Stimulated activated CD4-positive, alpha-beta T cell treated with anti-CD3 and anti-CD28 coated beads, TNF-alpha, amount 100 ng/mL, for 48 hours (primary cell): ENCODE data around the gene C11orf91.
"Not testable (repeated sequence)": the region's sequence is repeated elsewhere in the genome, so short reads cannot be mapped to it uniquely, and the experiment has no call there.

Source experiments
- DNase-seq, 3 donors: peaks; one replicate each; pipeline ENCODE4 v3.0.0-alpha.2; 2020; ENCODE audit warnings: low read depth in 3 of 3

Gene C11orf91

DNA sequence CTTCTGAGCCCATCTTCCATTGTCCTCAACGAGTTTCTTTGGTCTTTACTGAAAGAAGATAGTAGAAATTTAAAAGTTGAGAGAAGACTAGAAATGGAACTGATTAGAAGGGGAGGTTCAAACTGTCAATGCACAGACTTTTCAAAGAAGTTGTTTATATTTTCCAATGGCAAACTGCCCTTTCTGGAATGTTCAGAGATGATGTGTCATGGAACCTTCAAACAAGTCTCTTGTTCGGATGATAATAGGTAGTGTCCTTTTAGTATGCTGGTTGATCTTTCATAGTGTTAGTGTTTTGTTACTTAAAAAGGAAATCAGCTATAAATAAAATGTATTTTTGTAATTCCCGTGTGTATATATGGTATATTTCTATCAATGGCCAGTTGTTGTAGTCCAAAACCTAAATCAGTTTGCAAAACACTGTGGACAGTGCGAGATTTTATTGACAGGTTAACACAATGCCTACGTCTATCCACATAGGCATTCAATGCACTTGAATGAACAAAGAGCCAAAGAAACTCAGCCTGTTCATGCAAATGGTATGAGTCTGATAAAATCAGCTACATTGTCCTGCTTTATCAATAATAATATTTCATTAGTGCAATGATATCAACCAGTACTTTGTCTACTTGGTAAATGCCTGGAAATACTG is 30.9 kb downstream of the C11orf91 start:
- no peak for DNase-seq

DNA sequence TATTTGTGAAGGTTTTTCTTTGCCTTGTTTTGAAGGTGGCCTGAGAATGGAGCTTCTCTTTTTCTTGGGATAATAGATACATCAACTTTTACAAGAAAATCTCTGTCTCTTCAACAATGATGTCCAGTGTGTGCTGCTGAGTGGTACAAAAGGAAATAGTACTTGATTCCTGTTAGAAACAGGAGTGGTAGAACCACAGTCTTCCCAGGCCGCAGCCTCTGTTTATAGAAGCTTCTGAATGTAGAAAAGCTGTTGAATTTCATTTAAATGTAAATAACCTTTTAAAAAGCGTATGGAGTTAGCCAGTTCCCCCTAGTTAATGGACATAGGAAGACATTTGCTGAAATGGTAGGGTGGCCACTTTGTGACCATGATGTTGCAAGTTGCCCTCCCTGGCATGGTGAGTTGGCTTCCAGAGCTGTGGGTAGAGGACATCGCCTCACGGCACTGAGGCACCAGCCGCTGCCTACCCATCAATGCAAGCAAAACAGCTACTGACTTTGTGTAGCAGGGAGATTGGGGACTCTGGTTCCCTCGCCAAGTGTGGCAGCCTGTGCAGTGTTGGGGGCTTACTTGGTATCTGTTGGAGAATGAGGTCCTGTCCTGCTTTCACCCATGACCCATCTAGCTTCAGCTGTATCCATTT is 31.6 kb downstream of the C11orf91 start:
- DNase-seq, result no peak

DNA sequence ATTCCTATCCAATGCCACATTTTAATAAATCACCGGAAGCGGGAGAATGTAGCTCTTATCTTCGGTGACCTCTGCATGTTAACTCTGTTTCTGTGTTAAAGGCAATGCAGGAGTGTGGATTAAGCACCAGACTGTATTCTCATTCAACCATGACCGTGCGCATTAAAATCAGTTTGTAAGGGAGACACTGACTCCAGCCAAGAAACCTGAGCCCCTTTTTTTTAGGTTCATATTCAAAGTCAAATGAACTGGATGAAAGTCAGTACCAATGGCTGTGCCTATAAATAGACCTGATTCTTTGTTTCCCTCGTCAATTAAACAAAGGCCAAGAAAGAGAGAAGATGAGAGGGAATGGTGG is 32.2 kb downstream of the C11orf91 start:
- no peak for DNase-seq

DNA sequence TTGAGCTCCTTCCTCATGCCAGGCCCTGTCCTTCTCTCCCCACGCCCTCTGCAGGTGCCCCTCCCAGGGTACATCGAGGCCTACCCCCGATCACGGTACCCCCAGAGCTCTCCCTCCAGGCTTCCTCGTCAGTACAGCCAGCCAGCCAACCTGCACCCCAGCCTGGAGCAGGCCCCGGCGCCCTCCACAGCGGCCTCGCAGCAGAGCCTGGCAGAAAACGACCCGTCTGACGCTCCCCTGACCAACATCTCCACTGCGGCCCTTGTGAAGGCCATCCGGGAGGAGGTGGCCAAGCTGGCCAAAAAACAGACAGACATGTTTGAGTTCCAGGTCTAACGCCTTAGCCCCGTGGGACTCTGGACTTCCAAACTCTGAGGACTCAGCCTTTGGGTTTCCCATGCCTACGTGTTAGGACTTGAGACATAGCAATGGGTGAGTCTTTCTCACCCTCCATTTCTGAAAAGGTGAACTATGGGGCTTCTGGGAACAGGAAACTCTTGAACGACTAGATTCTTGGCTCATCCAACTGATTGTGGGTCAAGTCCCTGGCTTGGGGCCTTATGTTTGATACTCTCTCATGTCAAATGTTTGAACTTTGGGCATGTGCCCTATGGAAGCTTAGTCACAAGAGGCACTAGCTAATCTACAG is 32.7 kb downstream of the C11orf91 start:
- no peak for DNase-seq

DNA sequence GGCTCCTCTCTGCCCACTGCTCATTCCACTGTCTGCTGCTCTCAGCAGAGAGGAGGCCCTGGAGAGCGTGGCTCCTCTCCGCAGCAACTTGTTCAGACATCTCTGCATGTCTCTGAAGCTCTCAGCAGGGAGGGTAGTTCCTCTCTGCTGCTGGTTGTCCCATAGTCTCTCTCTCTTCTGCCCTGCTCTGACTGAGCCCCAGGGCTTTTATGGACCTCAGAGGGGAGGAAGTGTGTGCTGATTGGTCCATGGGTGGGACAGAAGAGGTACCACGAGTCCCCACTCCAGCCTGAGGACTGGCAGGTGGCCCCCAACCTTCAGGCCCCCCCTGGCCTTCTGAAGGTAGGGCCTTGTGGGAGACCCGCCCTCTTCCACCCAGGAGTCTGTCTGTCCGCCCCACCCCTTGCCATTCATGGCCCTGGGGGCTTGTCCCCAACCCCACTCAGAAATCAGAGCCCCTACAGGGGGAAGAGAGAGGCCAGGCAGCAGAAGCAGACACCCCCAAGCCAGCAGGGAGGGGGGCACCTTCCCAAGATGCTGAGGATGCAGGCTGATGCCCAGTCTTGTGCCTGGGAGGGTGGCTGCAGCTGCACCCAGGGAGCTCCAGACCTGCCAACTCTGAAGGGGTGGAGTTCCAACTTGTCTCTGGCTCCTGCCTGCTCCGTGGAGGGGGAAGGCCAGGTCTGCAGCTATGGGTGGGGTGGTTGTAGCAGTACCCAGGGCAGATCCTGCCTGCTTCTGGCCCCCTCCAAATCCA is 35.1 kb downstream of the C11orf91 start:
- DNase-seq, result no peak

DNA sequence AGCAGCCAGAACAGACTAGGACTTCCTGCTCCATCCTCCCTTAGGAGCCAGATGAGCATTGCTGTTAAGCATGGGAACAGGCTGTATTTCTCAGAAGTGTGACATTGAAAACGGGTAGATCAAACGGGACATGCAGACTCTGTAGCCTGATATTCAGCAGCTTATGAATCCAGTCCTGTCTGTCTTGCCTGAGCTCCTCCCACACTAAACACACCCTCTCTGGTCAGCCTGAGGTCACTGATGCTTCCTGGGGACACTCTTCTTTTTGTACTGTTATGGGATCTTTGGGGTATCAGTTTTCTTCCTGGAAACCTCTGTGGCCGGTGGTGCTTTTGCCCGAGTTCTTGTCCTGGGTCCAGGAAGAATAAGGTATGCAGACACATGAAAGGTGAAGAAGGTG is 35.8 kb downstream of the C11orf91 start:
- DNase-seq, result no peak

DNA sequence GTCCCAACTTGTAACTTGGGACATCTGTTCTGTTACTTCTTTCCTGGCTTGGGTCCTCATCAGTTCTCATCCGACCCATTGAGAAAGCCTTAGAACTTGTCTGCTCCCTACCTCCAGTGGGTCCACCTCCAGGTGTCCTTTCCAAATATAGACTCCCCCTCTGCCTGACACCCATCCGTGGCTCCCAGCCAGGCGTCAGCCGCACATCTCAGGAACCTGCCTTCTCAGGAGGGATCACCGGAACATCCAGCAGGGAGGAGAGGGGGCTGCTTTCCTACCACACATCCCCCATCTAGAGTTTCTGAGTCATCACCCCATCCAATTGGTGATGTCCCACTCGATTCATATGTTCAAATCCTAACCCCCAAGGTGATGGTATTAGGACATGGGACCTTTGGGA is 36.5 kb downstream of the C11orf91 start:
- DNase-seq, result no peak

DNA sequence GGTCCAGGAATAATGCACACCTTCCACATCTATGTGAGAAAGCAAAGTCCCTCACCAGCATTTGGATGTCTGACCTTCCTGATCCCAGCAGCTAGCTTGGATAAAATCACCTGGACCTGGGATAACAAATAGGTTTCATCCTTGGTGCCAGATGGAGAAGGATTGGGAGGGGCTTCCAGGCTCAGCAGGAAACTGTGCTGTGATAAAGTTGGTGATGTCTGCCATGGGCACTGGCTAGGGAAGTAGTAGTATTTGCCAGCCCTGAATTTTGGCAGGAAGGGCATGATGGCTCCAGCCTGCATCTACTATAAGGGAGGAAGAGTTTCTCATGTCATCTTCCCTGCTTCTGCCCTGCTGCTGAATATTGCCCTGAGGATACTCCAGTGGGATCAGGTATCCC is 37.5 kb downstream of the C11orf91 start:
- no peak for DNase-seq

DNA sequence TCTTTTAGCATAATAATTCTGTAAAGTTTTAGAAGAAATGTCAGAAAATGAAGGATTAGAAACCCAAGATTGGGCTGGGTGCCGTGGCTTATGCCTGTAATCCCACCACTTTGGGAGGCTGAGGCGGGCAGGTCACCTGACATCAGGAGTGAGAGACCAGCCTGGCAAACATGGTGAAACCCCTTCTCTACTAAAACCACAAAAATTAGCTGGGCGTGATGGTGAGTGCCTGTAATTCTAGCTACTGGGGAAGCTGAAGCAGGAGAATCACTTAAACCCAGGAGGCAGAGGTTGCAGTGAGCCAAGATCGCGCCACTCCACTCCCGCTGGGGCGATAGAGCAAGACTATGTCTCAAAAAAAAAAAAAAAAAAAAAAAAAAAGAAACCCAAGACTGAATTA is 39.1 kb downstream of the C11orf91 start:
- not testable (repeated sequence) for DNase-seq

DNA sequence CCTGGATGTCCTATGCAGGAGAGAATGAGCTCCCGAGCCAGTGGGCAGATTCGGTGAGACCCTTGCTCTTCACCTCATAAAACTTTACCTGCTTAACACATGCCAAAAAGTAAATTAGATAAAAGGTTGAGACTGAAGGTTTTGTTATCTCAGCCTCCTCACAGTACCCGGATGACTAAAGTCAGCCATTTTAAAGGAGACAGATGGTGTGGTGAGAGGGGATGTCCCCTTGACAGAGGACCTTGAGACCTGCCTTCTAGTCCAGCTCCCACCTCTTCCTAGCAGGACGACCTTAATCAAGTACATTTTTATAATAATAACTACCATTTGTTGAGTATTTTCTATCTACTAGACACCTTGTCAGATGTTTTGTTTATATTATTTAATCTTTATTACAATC is 39.7 kb downstream of the C11orf91 start:
- DNase-seq, result no peak

DNA sequence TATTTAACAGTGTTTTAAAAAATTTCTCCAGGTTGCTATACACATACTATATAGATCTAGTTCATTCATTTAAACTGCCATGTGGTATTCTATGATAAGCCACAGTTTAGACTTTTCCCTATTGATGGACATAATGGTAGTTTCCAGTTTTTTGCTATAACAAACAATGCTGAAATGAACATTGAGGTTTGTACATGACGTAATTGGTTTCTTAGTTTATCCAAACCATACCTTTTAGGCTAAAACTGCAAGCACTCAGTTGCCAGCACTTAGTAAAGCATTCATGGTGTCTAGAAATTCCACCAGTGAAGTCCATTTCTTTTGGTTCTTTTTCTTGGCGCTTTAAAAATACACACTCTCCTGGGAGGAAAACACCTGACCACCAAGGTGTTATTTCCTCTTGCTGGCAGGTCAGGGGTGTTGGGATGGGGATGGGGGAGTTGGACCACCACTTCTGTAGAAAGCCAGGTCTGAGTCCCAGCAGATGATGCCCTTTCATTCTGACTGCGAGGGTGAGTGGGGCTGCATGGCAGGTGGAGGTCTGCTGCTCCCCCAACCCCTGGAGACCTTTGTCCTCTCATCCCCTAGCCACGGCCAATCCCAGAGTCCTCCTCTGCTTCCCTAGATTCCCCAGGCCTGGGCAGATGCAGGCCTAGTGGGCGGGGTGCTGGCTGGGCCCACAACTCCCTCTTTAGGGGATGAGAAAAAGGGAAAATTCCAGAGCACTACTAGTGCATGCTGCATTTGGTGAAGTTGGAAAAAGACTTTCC is 41.1 kb downstream of the C11orf91 start:
- DNase-seq, result no peak

DNA sequence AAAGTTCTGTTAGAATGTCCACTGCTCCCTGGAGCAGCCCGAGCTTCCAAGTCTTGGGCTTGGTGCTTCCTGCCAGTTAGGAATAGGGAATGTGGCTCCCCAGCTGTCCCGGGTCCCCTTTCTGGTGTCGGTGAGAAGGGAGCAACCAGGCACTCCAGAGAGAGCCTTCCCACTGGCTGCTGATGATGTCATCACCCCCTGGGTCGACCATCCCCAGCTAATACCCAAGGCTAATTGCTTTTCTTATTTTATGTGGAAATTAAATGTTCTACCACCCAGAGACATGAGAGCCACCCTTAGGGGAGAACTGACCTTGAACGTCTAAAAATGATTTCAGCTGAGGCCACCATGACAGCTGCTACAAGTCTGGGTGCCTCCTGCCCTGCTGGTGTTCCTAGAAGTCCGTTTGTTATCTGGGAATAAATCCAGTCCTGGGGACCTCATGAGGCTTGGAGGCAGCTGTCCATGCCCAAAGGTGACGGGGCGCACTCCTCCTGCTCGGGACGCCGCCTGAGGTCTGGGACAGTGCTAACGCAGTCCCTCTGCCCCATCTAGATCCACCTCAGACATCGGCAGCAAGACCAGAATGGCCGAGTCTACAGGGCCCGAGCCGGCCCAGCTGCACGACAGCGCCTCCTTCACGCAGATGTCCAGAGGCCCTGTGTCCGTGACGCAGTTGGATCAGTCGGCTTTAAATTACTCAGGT is 42.3 kb downstream of the C11orf91 start:
- no peak for DNase-seq

DNA sequence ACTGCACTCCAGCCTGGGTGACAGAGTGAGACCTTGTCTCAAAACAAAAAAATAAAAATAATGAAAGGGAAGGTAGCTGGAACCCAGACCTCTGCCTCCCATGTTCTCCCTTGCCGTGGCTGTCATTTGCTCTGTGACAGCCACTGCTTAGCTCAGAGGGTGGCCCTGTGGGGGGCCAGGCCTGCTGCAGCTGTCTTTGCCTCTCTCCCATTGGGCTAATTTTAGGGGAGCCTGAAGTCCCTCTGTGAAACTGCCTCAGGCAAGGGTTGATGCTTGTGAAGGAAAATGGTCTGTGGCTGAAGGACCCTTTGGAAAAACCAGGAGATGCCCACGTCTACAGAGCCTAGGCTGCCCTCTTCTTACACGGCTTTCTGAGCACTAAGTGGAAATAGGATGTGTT is 42.9 kb downstream of the C11orf91 start:
- no peak for DNase-seq

DNA sequence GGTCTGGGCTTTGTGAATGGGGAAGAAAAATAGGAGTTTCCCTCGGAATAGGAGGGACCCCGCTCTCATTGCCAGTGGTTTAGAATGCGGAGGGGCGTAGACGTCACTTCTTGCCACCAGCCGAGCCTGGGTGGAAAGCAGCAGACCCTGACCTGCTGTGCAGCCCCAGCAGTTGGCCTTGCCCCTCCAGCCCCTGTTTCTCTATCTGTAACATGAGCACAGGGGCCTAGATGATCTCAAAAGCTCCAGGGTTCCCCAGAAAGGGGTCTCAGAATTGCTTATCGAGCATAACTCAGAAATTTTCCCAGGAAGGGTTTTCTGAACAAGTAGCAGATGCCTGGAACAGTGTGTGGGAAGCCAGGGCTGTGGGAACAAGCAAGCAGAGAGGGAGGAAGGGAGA is 43.9 kb downstream of the C11orf91 start:
- DNase-seq, result no peak

DNA sequence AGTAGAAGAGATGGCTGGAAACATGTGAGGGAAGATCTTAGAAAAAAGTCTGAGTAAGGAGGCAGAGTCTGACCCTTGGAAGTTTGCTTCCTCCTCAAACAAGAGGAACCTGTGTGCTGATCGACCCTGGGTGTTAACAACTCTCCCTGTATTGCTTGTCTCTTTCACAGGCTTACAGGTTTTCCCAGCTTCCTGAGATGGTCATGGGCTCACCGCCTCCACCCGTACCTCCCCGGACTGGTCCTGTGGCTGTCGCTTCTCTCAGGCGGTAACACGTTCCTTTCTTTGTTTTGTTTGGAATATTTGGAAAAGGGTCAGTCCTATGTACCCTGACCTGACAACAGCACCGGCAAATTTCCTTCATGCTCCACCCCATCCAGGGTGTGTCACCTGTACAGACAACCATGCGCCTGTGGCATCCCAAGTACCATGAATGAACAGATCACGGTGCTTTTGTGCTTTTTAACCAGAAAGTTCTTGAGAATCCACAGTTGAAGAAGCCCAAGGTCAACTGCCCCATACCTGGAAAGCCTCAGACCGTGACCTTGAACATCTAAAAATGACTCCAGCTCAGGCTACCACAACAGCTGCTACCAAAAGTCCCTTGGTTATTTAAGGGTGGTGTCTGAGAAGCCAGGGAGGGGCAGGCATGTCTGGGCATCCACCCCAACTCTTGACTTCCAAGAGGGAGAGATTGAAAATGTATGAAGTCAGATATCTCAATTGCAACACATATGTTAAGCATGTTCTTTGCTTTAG is 44.6 kb downstream of the C11orf91 start:
- DNase-seq, result no peak

DNA sequence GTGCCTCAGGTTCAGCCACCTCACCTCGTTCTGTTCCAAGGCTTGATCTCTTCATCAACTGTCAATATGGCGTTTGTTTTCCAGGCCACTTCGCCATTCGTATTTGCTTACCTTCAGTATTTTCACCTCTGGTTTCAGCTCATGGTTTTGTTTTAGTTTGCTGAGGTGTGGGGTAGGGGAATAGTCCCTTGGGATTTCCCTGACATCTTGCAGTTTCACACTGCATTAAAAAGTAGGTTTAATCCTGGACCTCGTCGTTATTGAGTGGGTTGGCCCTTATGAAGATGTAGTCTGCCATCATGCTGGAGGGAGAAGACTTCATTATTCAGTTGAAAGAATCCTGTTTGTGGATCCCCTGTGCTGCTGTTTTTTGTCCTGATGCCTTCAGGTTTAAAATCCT is 46.0 kb downstream of the C11orf91 start:
- no peak for DNase-seq

DNA sequence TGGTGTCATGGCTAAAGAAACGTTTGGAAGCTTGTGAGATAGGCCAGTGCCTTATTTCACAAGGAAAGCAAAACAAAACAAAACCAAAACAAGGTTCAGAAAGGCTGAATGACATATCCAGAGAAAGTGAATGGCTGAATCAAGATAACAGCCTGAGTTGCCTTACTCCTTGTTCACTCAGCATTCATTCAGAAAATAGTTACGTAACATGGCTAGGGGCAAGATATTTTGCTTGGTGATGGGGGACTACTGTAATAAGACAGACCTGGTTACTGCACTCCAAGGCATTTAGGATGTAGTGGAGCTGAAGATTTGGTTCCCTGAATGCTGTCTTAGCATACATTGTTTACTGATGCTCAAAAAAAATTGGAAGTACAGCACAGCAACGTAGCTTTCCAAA is 47.7 kb downstream of the C11orf91 start:
- DNase-seq, result no peak

DNA sequence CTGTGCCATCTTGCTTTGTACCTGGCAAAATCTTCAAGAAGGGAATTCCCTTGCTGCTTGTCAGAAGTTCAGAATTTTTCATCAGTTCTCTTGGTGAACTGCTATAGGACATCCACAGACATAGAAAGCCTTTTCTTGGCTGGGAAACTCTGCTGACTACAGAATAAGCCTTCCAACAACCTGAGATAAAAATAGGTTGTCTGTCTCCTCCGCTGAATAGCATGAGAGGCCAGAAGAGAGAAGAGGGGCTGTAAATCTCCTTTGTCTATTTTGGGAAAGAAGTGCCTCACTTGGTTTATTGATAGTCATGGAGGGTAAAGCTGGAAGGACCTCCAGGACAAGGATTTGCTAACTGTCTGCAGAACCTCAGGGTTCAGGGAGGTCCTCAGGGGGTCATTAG is 48.2 kb downstream of the C11orf91 start:
- no peak for DNase-seq

DNA sequence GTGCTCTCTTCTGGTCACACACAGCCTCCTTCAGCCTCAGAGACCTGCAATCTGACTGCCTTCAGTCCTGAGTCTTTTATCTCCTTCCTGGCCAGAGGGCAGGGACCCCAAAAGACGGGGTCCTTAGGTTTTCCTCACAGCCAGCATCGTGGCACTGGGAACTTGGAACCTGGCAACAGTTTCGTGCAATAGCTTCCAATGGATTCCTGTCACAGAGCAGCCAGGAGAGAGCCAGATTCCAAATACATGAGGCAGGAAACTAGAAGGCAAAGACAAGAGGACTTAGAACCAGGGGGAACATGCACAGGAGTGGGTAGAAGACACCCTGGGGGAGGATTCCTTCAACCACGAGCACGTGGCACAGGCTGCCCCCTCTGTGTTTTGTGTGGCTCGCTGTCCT is 48.6 kb downstream of the C11orf91 start:
- DNase-seq, result no peak

DNA sequence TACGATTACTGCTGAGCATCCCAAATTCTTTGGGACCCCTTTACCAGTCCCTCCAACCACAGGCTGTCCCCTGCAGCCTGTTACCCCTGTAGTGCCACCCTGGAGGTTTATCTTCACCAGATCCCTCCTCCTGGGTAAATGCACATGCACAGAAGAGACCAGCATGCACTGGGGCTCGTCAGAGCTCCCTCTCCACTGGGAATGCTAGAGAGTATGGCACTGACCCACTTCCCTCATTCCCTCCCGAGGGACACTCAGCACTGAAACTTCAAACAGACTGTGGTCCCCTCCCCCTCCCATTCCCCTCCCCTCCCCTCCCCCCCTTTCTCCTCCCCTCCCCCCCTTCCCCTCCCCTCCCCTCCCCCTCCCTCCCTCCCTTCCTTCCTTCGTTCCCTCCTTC is 49.1 kb downstream of the C11orf91 start:
- no peak for DNase-seq

DNA sequence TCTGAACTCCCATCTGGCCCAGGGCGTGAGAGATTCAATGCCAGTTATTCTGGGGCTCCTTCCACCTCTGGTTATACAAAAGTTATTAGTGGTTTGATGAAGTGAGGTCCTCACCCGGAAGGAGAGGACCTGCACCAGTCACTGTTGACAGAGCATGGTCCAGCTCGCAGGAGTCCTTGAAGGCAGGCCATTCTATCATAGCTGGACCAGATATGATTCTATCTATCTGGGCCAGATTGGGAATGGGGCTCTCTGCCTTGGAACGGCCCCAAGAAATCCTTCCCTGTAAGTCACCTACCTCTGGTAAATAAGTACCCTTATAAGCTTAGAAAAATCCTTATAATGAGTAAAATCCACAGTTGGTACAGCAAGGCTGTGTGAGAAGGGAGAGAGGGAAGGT is 50.7 kb downstream of the C11orf91 start:
- no peak for DNase-seq
